RWPE2 (cell line): ENCODE measurements around the gene TUBB2A.

ENCODE experiments used
- ATAC-seq: fragments of 200-7000 bp; cut with Tn5 transposase; 3 replicates; pipeline ENCODE4 v1.9.1; 2021; ENCODE audit warnings: low read depth
- DNase-seq: peaks from one replicate; pipeline ENCODE4 v3.0.0-alpha.2; 2020; ENCODE audit warnings: low spot score
- H3K27ac ChIP-seq: fragments of 450-650 bp; 2 replicates; pipeline ENCODE4 v1.5.1; 2017; ENCODE audit warnings: mild to moderate bottlenecking; ENCODE audit not compliant: poor library complexity, severe bottlenecking
- H3K27me3 ChIP-seq: fragments of 250-450 bp; sonication (Bioruptor Pico); 2 replicates; pipeline ENCODE4 v1.5.1; 2021; ENCODE audit warnings: mild to moderate bottlenecking, moderate library complexity; ENCODE audit not compliant: insufficient read depth, poor library complexity, severe bottlenecking
- H3K36me3 ChIP-seq: fragments of 250-450 bp; sonication (Bioruptor Pico); 2 replicates; pipeline ENCODE4 v1.5.1; 2020; ENCODE audit warnings: low read depth, mild to moderate bottlenecking, moderate library complexity
- H3K4me1 ChIP-seq: fragments of 250-450 bp; sonication (Bioruptor Pico); 2 replicates; pipeline ENCODE4 v1.5.1; 2021; ENCODE audit warnings: mild to moderate bottlenecking, moderate library complexity; ENCODE audit not compliant: insufficient read depth, poor library complexity, severe bottlenecking
- H3K4me3 ChIP-seq: fragments of 250-450 bp; sonication (Bioruptor Pico); 2 replicates; pipeline ENCODE4 v1.5.1; 2021; ENCODE audit warnings: mild to moderate bottlenecking, moderate library complexity; ENCODE audit not compliant: severe bottlenecking
- H3K9me3 ChIP-seq: fragments of 250-450 bp; sonication (Bioruptor Pico); 2 replicates; pipeline ENCODE4 v1.5.1; 2021; ENCODE audit warnings: mild to moderate bottlenecking, moderate library complexity; ENCODE audit not compliant: severe bottlenecking
- CTCF ChIP-seq: fragments of 450-650 bp; IDR thresholded peaks from one replicate; pipeline ENCODE4 v1.5.1; 2017; ENCODE audit warnings: mild to moderate bottlenecking, moderate library complexity; ENCODE audit not compliant: poor library complexity, severe bottlenecking

Gene TUBB2A

GRCh38 chr6:3128356-3129108 is 28.8 kb downstream of the TUBB2A start:
- Histone ChIP-seq H3K27me3 (no peaks in the 10 kb centered on the region), H3K36me3 (peaks cover 12% of the 10 kb centered on the region; the same call in 1 of the 2 replicates), H3K4me3 (no peak overlapping the region), H3K27ac (no peak overlapping the region), H3K9me3 (no peaks in the 10 kb centered on the region), H3K4me1 (no peaks in the 10 kb centered on the region)
- DNase-seq (no peak), ATAC-seq (no peak)
- no peak for TF ChIP-seq CTCF

GRCh38 chr6:3125815-3126214 is 31.5 kb downstream of the TUBB2A start:
- no peak for TF ChIP-seq CTCF
- H3K4me3 ChIP-seq, result no peak overlapping the region
- H3K36me3 ChIP-seq, result peaks cover 8% of the 10 kb centered on the region; the same call in 1 of the 2 replicates
- DNase-seq, result no peak
- ATAC-seq, result no peak; the same call in 2 of the 3 replicates
- H3K27me3 ChIP-seq, result no peaks in the 10 kb centered on the region
- H3K4me1 ChIP-seq, result no peaks in the 10 kb centered on the region
- no peaks in the 10 kb centered on the region for H3K9me3 ChIP-seq
- no peak overlapping the region for H3K27ac ChIP-seq

GRCh38 chr6:3124667-3125066 is 32.7 kb downstream of the TUBB2A start:
- Histone ChIP-seq H3K9me3 (no peaks in the 10 kb centered on the region), H3K4me3 (no peak overlapping the region), H3K27ac (no peak overlapping the region), H3K4me1 (peaks cover 6% of the 10 kb centered on the region), H3K27me3 (no peaks in the 10 kb centered on the region), H3K36me3 (peaks cover 8% of the 10 kb centered on the region; the same call in 1 of the 2 replicates)
- no peak for TF ChIP-seq CTCF
- DNase-seq, result no peak
- ATAC-seq, result no peak

GRCh38 chr6:3122823-3123182 is 34.5 kb downstream of the TUBB2A start:
- no peak for TF ChIP-seq CTCF
- no peak overlapping the region for H3K27ac ChIP-seq
- H3K36me3 ChIP-seq, result 0 out of 2 replicates have a peak, but pooled peaks cover under 1% of the 10 kb centered on the region
- H3K4me3 ChIP-seq, result no peak overlapping the region
- no peaks in the 10 kb centered on the region for H3K9me3 ChIP-seq
- H3K27me3 ChIP-seq, result no peaks in the 10 kb centered on the region
- ATAC-seq (no peak), DNase-seq (no peak)
- peaks cover 9% of the 10 kb centered on the region for H3K4me1 ChIP-seq

GRCh38 chr6:3120765-3121089 is 36.6 kb downstream of the TUBB2A start:
- no peak overlapping the region for H3K4me3 ChIP-seq
- DNase-seq (no peak), ATAC-seq (no peak)
- H3K27ac ChIP-seq, result no peak overlapping the region
- H3K9me3 ChIP-seq, result no peaks in the 10 kb centered on the region
- H3K4me1 ChIP-seq, result peaks cover 9% of the 10 kb centered on the region
- no peak for TF ChIP-seq CTCF
- H3K27me3 ChIP-seq, result no peaks in the 10 kb centered on the region
- H3K36me3 ChIP-seq, result no peaks in the 10 kb centered on the region
